ENCODE measurements around the gene MRPS5.
A peak's percentile ranks its signal among the peaks of the same experiment; 100 is the strongest.

MRPS5 gene

GRCh38 chr2:95091885-95092555, 29.6 kb downstream of the MRPS5 start:
- no peak for DNase-seq (ENCODE audit: low read depth, low spot score)

- DNase-seq (ENCODE audit: low read depth, low spot score): no peak
Measured at GRCh38 chr2:95087379-95087778, 34.2 kb downstream of the MRPS5 start.

- DNase-seq (ENCODE audit: low read depth, low spot score): no peak
Measured at GRCh38 chr2:95086017-95086416, 35.6 kb downstream of the MRPS5 start.

GRCh38 chr2:95082477-95082876, 39.1 kb downstream of the MRPS5 start:
- DNase-seq (ENCODE audit: low read depth, low spot score): no peak

- DNase-seq (ENCODE audit: low read depth, low spot score): no peak
Measured at GRCh38 chr2:95079199-95079683, 42.4 kb downstream of the MRPS5 start.

- DNase-seq (ENCODE audit: low read depth, low spot score): no peak
Measured at GRCh38 chr2:95077861-95078603, 43.6 kb downstream of the MRPS5 start.

GRCh38 chr2:95077530-95077825, 44.1 kb downstream of the MRPS5 start:
- DNase-seq (ENCODE audit: low read depth, low spot score): no peak

GRCh38 chr2:95076705-95077529, 44.7 kb downstream of the MRPS5 start:
- peak; percentile 4 for DNase-seq (ENCODE audit: low read depth, low spot score)

GRCh38 chr2:95075440-95076132, 46.0 kb downstream of the MRPS5 start:
- no peak for DNase-seq (ENCODE audit: low read depth, low spot score)

- DNase-seq (ENCODE audit: low read depth, low spot score): no peak
Measured at GRCh38 chr2:95074663-95075439, 46.8 kb downstream of the MRPS5 start.

GRCh38 chr2:95073856-95074662, 47.5 kb downstream of the MRPS5 start:
- DNase-seq (ENCODE audit: low read depth, low spot score): no peak

- no peak for DNase-seq (ENCODE audit: low read depth, low spot score)
Measured at GRCh38 chr2:95072424-95072823, 49.2 kb downstream of the MRPS5 start.

- no peak for DNase-seq (ENCODE audit: low read depth, low spot score)
Measured at GRCh38 chr2:95071856-95072255, 49.8 kb downstream of the MRPS5 start.

GRCh38 chr2:95069465-95069864, 52.1 kb downstream of the MRPS5 start:
- no peak for DNase-seq (ENCODE audit: low read depth, low spot score)

GRCh38 chr2:95068256-95068655, 53.4 kb downstream of the MRPS5 start:
- DNase-seq (ENCODE audit: low read depth, low spot score): no peak

- no peak for DNase-seq (ENCODE audit: low read depth, low spot score)
Measured at GRCh38 chr2:95063086-95063958, 58.3 kb downstream of the MRPS5 start.

- no peak for DNase-seq (ENCODE audit: low read depth, low spot score)
Measured at GRCh38 chr2:95062242-95063085, 59.1 kb downstream of the MRPS5 start.

- no peak for DNase-seq (ENCODE audit: low read depth, low spot score)
Measured at GRCh38 chr2:95061601-95062183, 59.9 kb downstream of the MRPS5 start.
